SK-N-SH (cell line): Measurements from ENCODE around the gene SUN2. TPM values are rescaled to one million over a fixed set of nuclear protein-coding genes. Genes with fewer than 3 reads are reported as not detected.

Source experiments
- CTCF ChIA-PET: fragments of 300-600, 350-600 bp; formaldehyde crosslinking; extraction: SDS; loops from one replicate; lab custom pipeline; 2021; lab: Yijun Ruan, JAX
- POLR2A ChIA-PET: fragments of 350-600 bp; sonication (Branson Sonifier 250); formaldehyde crosslinking; extraction: SDS; loops from one replicate; lab custom pipeline; 2020; ENCODE audit warnings: antibody characterized with exemption, inconsistent platforms; lab: Yijun Ruan, JAX
- DNase-seq: peaks from one replicate; pipeline ENCODE4 v3.0.0; 2012
- H2AFZ ChIP-seq: fragments of 200-600 bp; sonication (generic); 2 replicates; pipeline ENCODE4 v1.8.1; 2016; ENCODE audit warnings: antibody characterized with exemption, mild to moderate bottlenecking, low read depth
- H3F3A ChIP-seq: fragments of 200-600 bp; sonication (generic); replicated peaks from 2 replicates; pipeline ENCODE3; 2016; ENCODE audit warnings: antibody characterized with exemption, mild to moderate bottlenecking; ENCODE audit not compliant: insufficient read depth
- H3K27ac ChIP-seq, 2 experiments: fragments of 200-500 bp in 1 of 2; fragments of 200-600 bp in 1 of 2; sonication (Bioruptor generic) in 1 of 2; sonication (generic), shearing (Covaris generic) in 1 of 2; 2 replicates each; pipeline versions ENCODE4 v1.5.1 to v1.6.1; 2014 to 2016; ENCODE audit warnings: low read depth in 2 of 2, inconsistent platforms in 1 of 2, low read length in 1 of 2, mild to moderate bottlenecking in 1 of 2, mixed read lengths in 1 of 2
- H3K27me3 ChIP-seq: fragments of 200-600 bp; sonication (generic), shearing (Covaris generic); 2 replicates; pipeline ENCODE4 v1.6.1; 2016; ENCODE audit warnings: mixed run types; ENCODE audit not compliant: insufficient read depth
- H3K36me3 ChIP-seq, 2 experiments: fragments of 200-500 bp in 1 of 2; fragments of 200-600 bp in 1 of 2; sonication (Bioruptor generic) in 1 of 2; sonication (generic) in 1 of 2; replicated peaks in 1 of 2; 2 replicates each; pipeline versions ENCODE3 to v1.5.1; 2014 to 2016; ENCODE audit warnings: low read length in 1 of 2, mild to moderate bottlenecking in 1 of 2; ENCODE audit not compliant: insufficient read depth in 2 of 2, control insufficient read depth in 1 of 2
- H3K4me1 ChIP-seq, 2 experiments: fragments of 200-500 bp in 1 of 2; fragments of 200-600 bp in 1 of 2; sonication (Bioruptor generic) in 1 of 2; sonication (generic), shearing (Covaris generic) in 1 of 2; 2 replicates each; pipeline versions ENCODE4 v1.5.1 to v1.6.1; 2014 to 2016; ENCODE audit warnings: low read depth in 1 of 2, low read length in 1 of 2, mixed run types in 1 of 2; ENCODE audit not compliant: insufficient read depth in 2 of 2, control insufficient read depth in 1 of 2
- H3K4me2 ChIP-seq: fragments of 200-600 bp; sonication (generic), shearing (Covaris generic); 2 replicates; pipeline ENCODE4 v1.6.1; 2017; ENCODE audit warnings: mixed run types
- H3K4me3 ChIP-seq, 2 experiments: fragments of 200-500 bp in 1 of 2; fragments of 200-600 bp in 1 of 2; sonication (Bioruptor generic) in 1 of 2; sonication (generic), shearing (Covaris generic) in 1 of 2; 2 replicates each; pipeline versions ENCODE4 v1.5.1 to v1.8.1; 2014 to 2016; ENCODE audit warnings: low read depth in 2 of 2, inconsistent platforms in 1 of 2, low read length in 1 of 2, mild to moderate bottlenecking in 1 of 2, mixed read lengths in 1 of 2, moderate library complexity in 1 of 2
- H3K79me2 ChIP-seq: fragments of 200-600 bp; sonication (generic); 2 replicates; pipeline ENCODE4 v1.8.1; 2017; ENCODE audit warnings: mild to moderate bottlenecking; ENCODE audit not compliant: insufficient read depth
- H3K9ac ChIP-seq: fragments of 200-600 bp; sonication (generic); 2 replicates; pipeline ENCODE4 v1.6.1; 2017; ENCODE audit warnings: mixed run types
- H3K9me2 ChIP-seq: fragments of 200-600 bp; sonication (generic); 2 replicates; pipeline ENCODE4 v1.6.1; 2017; ENCODE audit warnings: mixed run types
- H3K9me3 ChIP-seq: fragments of 200-600 bp; sonication (generic); 2 replicates; pipeline ENCODE4 v1.6.1; 2017; ENCODE audit warnings: mixed run types, mild to moderate bottlenecking, moderate library complexity
- H4K20me1 ChIP-seq: fragments of 200-600 bp; sonication (generic); 2 replicates; pipeline ENCODE4 v1.6.1; 2017; ENCODE audit warnings: mild to moderate bottlenecking, mixed run types; ENCODE audit not compliant: insufficient read depth
- FOXM1 ChIP-seq: IDR thresholded peaks from 2 replicates; pipeline ENCODE4 v1.4.0; 2012; ENCODE audit warnings: low read depth, mild to moderate bottlenecking
- MXI1 ChIP-seq: IDR thresholded peaks from 2 replicates; pipeline ENCODE4 v1.6.1; 2012; ENCODE audit warnings: mild to moderate bottlenecking, low read depth, low read length, improper control_type of control experiment
- RAD21 ChIP-seq: IDR thresholded peaks from 2 replicates; pipeline ENCODE4 v1.6.1; 2012; ENCODE audit warnings: mild to moderate bottlenecking, low read length
- WGBS: methylation state at CpG from one replicate; pipeline ENCODE4 v1.1.6; 2017; ENCODE audit warnings: low lambda C conversion rate; 5-methylcytosine and 5-hydroxymethylcytosine counted together
- polyA plus RNA-seq, 3 experiments: library from polyadenylated mRNA; depleted of rRNA; stranded (reverse); fragments of >200 nt; gene quantifications; 2 replicates each; pipeline ENCODE4 v1.2.3, GENCODE V29; 2012
- TF ChIP-seq, protein P1 (sequence below): fragments of 150-350 bp; IDR thresholded peaks from 2 replicates; pipeline ENCODE4 v1.6.1; 2017; ENCODE audit warnings: antibody characterized with exemption, low read length, low read depth, borderline replicate concordance
- TF ChIP-seq, protein P2 (sequence below): IDR thresholded peaks from 2 replicates; pipeline ENCODE4; 2012

SUN2 gene
- polyA plus RNA-seq, 1 of the 3 experiments (the other 2 are of a cell fraction): 10.2 TPM

DNA sequence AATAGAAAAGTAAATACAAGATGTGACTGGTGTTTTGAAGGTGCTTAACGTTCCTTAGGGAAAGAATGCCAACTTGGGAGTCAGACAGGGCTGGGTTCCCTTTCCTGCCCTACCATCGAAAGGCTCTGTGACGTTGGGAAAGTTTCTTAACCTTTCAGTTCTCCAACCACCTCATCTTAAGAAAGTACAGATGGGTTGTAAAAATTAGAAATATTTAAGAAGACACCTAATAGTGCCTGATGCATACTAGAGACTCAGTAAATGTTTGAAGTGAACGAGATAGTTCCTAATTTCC, 49.0 kb downstream of the SUN2 start:
- TF ChIP-seq RAD21: no peak
- TF ChIP-seq, protein P1, sequence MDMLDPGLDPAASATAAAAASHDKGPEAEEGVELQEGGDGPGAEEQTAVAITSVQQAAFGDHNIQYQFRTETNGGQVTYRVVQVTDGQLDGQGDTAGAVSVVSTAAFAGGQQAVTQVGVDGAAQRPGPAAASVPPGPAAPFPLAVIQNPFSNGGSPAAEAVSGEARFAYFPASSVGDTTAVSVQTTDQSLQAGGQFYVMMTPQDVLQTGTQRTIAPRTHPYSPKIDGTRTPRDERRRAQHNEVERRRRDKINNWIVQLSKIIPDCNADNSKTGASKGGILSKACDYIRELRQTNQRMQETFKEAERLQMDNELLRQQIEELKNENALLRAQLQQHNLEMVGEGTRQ: no peak
- no peak for TF ChIP-seq FOXM1
- Histone ChIP-seq H3F3A (no peaks in the 10 kb centered on the region), H3K9me3 (no peaks in the 10 kb centered on the region), H3K27ac (peak overlapping the region in 1 of 2 experiments; percentile 66; a peak in 2 of 4 replicates), H3K4me2 (peak overlapping the region; percentile 77), H3K9ac (peak overlapping the region; percentile 84; the same call in 1 of the 2 replicates), H3K9me2 (no peaks in the 10 kb centered on the region), H3K27me3 (no peaks in the 10 kb centered on the region), H3K4me1 (peaks cover 0 to 5% of the 10 kb centered on the region in 2 experiments; a peak in 2 of 4 replicates), H3K36me3 (peaks cover 0 to 3% of the 10 kb centered on the region in 2 experiments), H2AFZ (no peak overlapping the region), H3K79me2 (peaks cover 54% of the 10 kb centered on the region), H3K4me3 (peak overlapping the region; percentile 65 to 66), H4K20me1 (peaks cover 21% of the 10 kb centered on the region; the same call in 1 of the 2 replicates)
- DNase-seq: no peak
- POLR2A ChIA-PET: no interaction called here
- WGBS: 4% methylated on average over 4 of the region's 4 CpGs
- CTCF ChIA-PET: interaction anchor here (1.1 to 1.7 kb wide), 2 partner anchors 25 to 26 kb away, joined by 6 to 7 read pairs; partner anchors contain the start of gene TOMM22

DNA sequence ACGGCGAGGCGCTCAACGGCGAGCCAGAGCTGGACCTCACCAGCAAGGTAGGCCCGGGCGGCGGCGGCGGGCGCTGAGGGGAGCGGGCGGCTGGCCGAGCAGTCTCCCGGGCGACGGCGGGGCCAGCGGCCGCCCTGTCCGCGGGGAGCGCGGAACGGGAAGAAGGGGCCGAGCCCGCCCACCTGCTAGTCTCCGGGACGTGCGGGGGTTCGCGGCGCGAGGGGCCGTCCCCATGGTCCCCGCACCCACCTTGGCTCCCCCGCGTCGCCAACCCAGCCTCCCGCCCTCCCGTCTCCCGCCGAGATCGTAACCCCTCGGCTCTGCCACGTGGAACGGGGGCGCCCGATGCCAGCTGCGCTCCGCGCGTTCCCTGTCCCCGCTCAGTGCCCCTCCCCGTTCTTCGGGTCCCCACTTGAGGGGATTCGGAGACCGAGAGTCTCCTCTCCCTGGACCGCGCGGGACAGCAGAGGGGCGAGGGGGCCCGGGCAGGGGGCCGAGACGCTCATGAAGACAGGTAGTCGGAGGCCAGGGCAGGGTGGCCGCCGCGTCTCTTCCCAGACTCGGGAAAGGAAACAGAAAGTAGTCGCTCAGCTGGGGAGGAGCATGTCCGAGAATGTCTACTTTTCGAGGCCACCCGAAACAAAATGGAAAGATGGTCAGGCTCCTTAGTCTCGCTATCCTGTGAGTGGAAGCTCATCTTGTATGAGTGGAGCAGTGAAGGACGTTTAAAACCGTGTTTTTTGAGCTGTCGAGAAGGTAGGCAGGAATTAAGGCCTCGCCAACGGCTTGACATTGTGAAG, 49.5 kb downstream of the SUN2 start:
- Histone ChIP-seq H3K9ac (peak overlapping the region; percentile 84), H3K27me3 (no peaks in the 10 kb centered on the region), H3K27ac (peak overlapping the region; percentile 64 to 66), H3F3A (no peaks in the 10 kb centered on the region), H3K9me2 (no peaks in the 10 kb centered on the region), H3K4me2 (peak overlapping the region; percentile 77), H3K79me2 (peaks cover 50% of the 10 kb centered on the region), H3K36me3 (peaks cover 0 to 3% of the 10 kb centered on the region in 2 experiments), H3K4me3 (peak overlapping the region; percentile 65 to 66), H4K20me1 (peaks cover 21% of the 10 kb centered on the region; the same call in 1 of the 2 replicates), H3K9me3 (no peaks in the 10 kb centered on the region), H2AFZ (no peak overlapping the region), H3K4me1 (peaks cover 0 to 7% of the 10 kb centered on the region in 2 experiments; a peak in 2 of 4 replicates)
- ChIA-PET POLR2A (no interaction called here), CTCF (interaction anchor here (1.1 to 1.7 kb wide), 2 partner anchors 25 to 26 kb away, joined by 6 to 7 read pairs; partner anchors contain the start of gene TOMM22)
- 0 out of 2 replicates have a peak, but pooled peaks have one; percentile 45 for TF ChIP-seq MXI1
- TF ChIP-seq, protein P2, sequence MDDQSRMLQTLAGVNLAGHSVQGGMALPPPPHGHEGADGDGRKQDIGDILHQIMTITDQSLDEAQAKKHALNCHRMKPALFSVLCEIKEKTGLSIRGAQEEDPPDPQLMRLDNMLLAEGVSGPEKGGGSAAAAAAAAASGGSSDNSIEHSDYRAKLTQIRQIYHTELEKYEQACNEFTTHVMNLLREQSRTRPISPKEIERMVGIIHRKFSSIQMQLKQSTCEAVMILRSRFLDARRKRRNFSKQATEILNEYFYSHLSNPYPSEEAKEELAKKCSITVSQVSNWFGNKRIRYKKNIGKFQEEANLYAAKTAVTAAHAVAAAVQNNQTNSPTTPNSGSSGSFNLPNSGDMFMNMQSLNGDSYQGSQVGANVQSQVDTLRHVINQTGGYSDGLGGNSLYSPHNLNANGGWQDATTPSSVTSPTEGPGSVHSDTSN: no peak
- peak; percentile 64 for DNase-seq
- 0% methylated on average over 15 of the region's 80 CpGs for WGBS
